Heart right ventricle (tissue), 16 donors: ENCODE data around the gene ZACN. TPM values are rescaled to one million over a fixed set of nuclear protein-coding genes. Genes with fewer than 3 reads are reported as not detected.

ENCODE experiments used
- ATAC-seq, 8 donors: fragments of 200-7000 bp; cut with Tn5 transposase; one replicate each; pipeline ENCODE4 v1.9.1; 2020; ENCODE audit warnings: mild to moderate bottlenecking in 8 of 8, moderate library complexity in 8 of 8, moderate number of reproducible peaks in 1 of 8
- DNase-seq, 2 donors: peaks; one replicate each; pipeline ENCODE4 v3.0.0-alpha.2; 2020
- H3K27ac ChIP-seq, 10 donors: fragments of 200-600 bp; sonication (generic) in 2 of 10; one replicate each; pipeline versions ENCODE4 v1.5.0 to v1.8.0; 2020 to 2022; ENCODE audit warnings: mild to moderate bottlenecking in 3 of 10
- H3K27me3 ChIP-seq, 7 donors: fragments of 200-600 bp; one replicate each; pipeline ENCODE4 v1.8.0; 2021 to 2022; ENCODE audit warnings: mild to moderate bottlenecking in 2 of 7
- H3K36me3 ChIP-seq, 9 donors: fragments of 200-600 bp; sonication (generic) in 1 of 9; one replicate each; pipeline versions ENCODE4 v1.5.0 to v1.8.0; 2020 to 2022; ENCODE audit warnings: mild to moderate bottlenecking in 2 of 9
- H3K4me1 ChIP-seq, 9 donors: fragments of 200-600 bp; sonication (generic) in 1 of 9; one replicate each; pipeline versions ENCODE4 v1.5.0 to v1.8.0; 2020 to 2022; ENCODE audit warnings: mild to moderate bottlenecking in 4 of 9
- H3K4me3 ChIP-seq, 10 donors: fragments of 200-600 bp; sonication (generic) in 2 of 10; one replicate each; pipeline versions ENCODE4 v1.5.0 to v1.8.0; 2020 to 2022; ENCODE audit warnings: mild to moderate bottlenecking in 7 of 10, moderate library complexity in 2 of 10
- H3K9me3 ChIP-seq, 11 donors: fragments of 200-600 bp in 10 of 11; sonication (generic) in 2 of 11; one replicate each; pipeline versions ENCODE4 v1.5.0 to v1.8.0; 2013 to 2022; ENCODE audit warnings: mild to moderate bottlenecking in 2 of 11, control low read depth in 1 of 11, moderate library complexity in 1 of 11
- WGBS, 2 donors: extraction: QIAGEN DNeasy Blood & Tissue Kit; methylation state at CpG; one replicate each; pipeline ENCODE4 v1.1.7; 2013; ENCODE audit warnings: inconsistent platforms in 1 of 2; 5-methylcytosine and 5-hydroxymethylcytosine counted together
- intact Hi-C, 10 donors: fragments of 100-400 bp; cut with DNase I; formaldehyde crosslinking; loops; one replicate each; pipeline versions ENCODE4 v1.11.1 to v1.14.2; 2022
- polyA plus RNA-seq, 2 donors: library from polyadenylated mRNA; stranded (reverse); fragments of 200-250 nt; gene quantifications; one replicate each; pipeline ENCODE4 v1.2.3, GENCODE V29; 2013
- total RNA-seq, 10 donors: library from RNA; stranded (reverse); fragmentation: NEBNext Ultra II Directional in 3 of 10; extraction: Animal tissue kit (Norgen Biotek cat#: 25700) in 3 of 10; gene quantifications; one replicate each; pipeline versions ENCODE4 v1.2.1 to v1.2.4, GENCODE V29; 2021 to 2023
- TF ChIP-seq, protein P1 (sequence below), 9 donors: fragments of 200-600 bp; sonication (generic) in 2 of 9; IDR thresholded peaks; one replicate each; pipeline versions ENCODE4 v1.5.0 to v1.8.0; 2021 to 2022; ENCODE audit warnings: antibody characterized with exemption in 9 of 9, mild to moderate bottlenecking in 5 of 9, moderate library complexity in 1 of 9
- donor health status: Arrhythmogenic right ventricular cardiomyopathy.
- donor health status: ischemic (EF 13 %, LVEDD 7.1; RV severe dilation, severe dysfunction).
- donor health status: healthy with polysubstance abuse.
- donor health status: DM: no; HTN: yes; CAD: no.
- donor health status: DM: no; HTN: no; CAD: no.
- donor health status: ischemic (EF 25% LVEDD 6.9; RV normal size, moderate dysfunction).
- donor health status: ischemic (EF 25% LVEDD 5.7; RV mildly dilated, moderate dysfunction).
- donor health status: healthy.
- donor health status: DM: yes; HTN: yes; CAD: no.
- donor health status: Ischemic cardiomyopathy.
- donor health status: ischemic (EF 35%, LVEDD 5.7; RV mildly dilated, moderate dysfunction).
- donor health status: nonischemic (EF 11% LVEDD 7.7; RV severe dilation, severe dysfunction).
- donor health status: DM: yes; HTN: yes; CAD: no.
- donor health status: PGD.
- donor health status: ischemic (EF 29% LVEDD 5.4; RV normal size, mild dysfunction).
- donor health status: nonischemic (EF 23%, LVEDD 6.1; RV moderate dilation, normal function).

Gene ZACN
- total and polyA plus RNA-seq, 12 donors, result 1.1 to 1.6 TPM; not detected in 10

DNA sequence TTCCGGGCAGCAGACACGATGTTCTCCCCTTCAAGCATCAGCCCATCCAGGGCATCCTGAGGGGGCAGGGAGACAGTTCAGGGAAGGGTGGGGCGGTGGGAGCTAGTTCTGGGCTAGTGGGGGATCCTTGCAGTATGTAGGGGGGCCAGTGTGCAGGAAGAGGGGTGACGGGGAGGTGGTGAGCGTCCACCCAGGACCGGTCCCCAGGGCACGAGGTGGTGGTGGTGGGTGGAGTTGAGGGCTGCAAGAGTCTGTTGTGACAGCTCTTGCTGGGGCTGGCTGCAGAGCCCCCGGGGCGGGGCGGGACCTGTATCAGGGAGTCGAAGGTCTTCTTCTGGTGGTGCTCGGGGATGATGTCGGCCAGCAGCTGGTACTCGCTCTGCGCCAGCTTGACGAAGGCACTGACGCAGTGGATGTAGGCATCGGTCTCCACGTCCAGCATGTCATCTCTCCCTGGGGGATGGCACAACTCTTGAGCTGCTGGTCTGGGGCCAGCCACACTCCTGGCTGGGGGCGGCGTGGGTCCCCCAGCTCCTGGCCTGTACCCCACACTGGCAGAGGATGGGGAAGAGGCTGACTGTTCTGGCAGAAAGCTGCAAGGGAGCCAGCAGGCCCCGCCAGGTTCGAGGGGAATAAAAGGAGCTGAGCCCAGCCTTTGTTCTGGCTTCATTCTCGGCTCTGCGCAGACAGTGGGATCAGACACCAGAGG, 10.0 kb downstream of the ZACN start:
- Histone ChIP-seq H3K9me3 (no peaks in the 10 kb centered on the region), H3K4me1 (peaks cover 0 to 8% (median 0%) of the 10 kb centered on the region in 9 donors), H3K27me3 (no peaks in the 10 kb centered on the region), H3K36me3 (peaks cover 0 to 100% (median 77%) of the 10 kb centered on the region in 9 donors), H3K4me3 (no peak overlapping the region), H3K27ac (no peak overlapping the region)
- ATAC-seq, result no peak
- intact Hi-C loops, result no loop called here
- TF ChIP-seq, protein P1, sequence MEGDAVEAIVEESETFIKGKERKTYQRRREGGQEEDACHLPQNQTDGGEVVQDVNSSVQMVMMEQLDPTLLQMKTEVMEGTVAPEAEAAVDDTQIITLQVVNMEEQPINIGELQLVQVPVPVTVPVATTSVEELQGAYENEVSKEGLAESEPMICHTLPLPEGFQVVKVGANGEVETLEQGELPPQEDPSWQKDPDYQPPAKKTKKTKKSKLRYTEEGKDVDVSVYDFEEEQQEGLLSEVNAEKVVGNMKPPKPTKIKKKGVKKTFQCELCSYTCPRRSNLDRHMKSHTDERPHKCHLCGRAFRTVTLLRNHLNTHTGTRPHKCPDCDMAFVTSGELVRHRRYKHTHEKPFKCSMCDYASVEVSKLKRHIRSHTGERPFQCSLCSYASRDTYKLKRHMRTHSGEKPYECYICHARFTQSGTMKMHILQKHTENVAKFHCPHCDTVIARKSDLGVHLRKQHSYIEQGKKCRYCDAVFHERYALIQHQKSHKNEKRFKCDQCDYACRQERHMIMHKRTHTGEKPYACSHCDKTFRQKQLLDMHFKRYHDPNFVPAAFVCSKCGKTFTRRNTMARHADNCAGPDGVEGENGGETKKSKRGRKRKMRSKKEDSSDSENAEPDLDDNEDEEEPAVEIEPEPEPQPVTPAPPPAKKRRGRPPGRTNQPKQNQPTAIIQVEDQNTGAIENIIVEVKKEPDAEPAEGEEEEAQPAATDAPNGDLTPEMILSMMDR (IDR thresholded peaks at IDR 0.05), result no peak
- 94 to 95% methylated on average over 25 of the region's 25 CpGs for WGBS, 2 donors
- no peak for DNase-seq

DNA sequence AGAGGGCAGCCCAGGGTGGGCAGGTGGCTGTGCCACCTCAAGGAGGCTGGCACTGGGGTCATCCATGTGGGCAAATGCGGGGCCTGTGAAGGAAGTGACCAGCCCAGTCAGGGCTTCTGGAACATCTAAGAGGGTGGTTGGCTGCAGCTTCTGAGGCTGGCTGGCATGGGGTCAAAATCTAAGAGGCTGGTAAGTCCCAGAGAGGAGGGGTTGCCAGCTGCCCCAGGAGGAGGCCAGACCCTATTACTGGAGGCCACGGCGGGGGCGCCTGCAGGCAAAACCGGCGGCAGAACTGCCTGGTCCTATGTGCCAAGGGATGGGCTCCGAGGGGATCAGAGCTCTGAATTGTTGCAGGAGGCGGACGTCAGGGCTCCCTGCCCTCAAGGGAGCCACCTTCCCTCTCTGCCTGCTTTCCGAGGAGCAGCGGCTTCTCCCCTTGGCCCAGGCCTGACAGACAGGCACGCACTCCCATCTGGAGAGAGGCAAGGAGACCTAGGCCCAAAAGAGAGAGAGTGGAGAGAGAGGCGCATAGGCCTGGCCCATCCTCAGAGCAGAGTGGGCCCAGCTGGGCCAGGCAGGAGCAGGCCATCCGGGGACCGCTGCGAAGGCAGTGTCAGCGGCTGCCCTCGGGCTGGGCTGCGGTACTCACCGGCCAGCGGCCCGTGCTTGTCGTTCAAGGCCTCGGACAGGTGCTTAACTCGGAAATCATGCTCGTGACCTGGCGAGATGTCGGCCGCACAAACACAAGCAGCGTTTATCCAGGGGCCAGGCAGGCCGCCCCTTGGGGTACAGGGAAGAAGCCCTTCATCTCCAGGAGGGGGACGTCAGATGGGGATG, 10.9 kb downstream of the ZACN start:
- TF ChIP-seq, protein P1 (IDR thresholded peaks at IDR 0.05), result no peak
- no peak for DNase-seq
- ATAC-seq, result peak in 6 of 8 donors; percentile 17 to 62 (median 40)
- 85 to 90% methylated on average over 32 of the region's 32 CpGs for WGBS, 2 donors
- Histone ChIP-seq H3K4me1 (peaks cover 0 to 8% (median 0%) of the 10 kb centered on the region in 9 donors), H3K9me3 (no peaks in the 10 kb centered on the region), H3K27me3 (no peaks in the 10 kb centered on the region), H3K36me3 (peaks cover 0 to 100% (median 79%) of the 10 kb centered on the region in 9 donors), H3K27ac (no peak overlapping the region), H3K4me3 (no peak overlapping the region)
- intact Hi-C loops, result no loop called here

- DNase-seq (no peak), ATAC-seq (no peak)
- Histone ChIP-seq H3K36me3 (peaks cover 0 to 100% (median 75%) of the 10 kb centered on the region in 9 donors), H3K9me3 (no peaks in the 10 kb centered on the region), H3K27ac (no peak overlapping the region), H3K27me3 (no peaks in the 10 kb centered on the region), H3K4me3 (no peak overlapping the region), H3K4me1 (peaks cover 0 to 8% (median 0%) of the 10 kb centered on the region in 9 donors)
- 93% methylated on average over 17 of the region's 17 CpGs for WGBS, 2 donors
- intact Hi-C loops, result no loop called here
- TF ChIP-seq, protein P1 (IDR thresholded peaks at IDR 0.05), result no peak
Measured at GRCh38 chr17:76090517-76091129, 11.6 kb downstream of the ZACN start.
